Ovary (tissue), 9 donors: ENCODE measurements around the gene CERT1. TPM values are rescaled to one million over a fixed set of nuclear protein-coding genes. Genes with fewer than 3 reads are reported as not detected.

Experiments used
- DNase-seq, 5 donors: peaks; one replicate each; pipeline ENCODE4 v3.0.0-alpha.2; 2019 to 2020
- H3K27ac ChIP-seq, 2 donors: fragments of 200-600 bp; one replicate each; pipeline versions ENCODE4 v1.5.1 to v1.8.0; 2019 to 2022
- H3K27me3 ChIP-seq: fragments of 200-600 bp; one replicate; pipeline ENCODE4 v1.8.0; 2022
- H3K36me3 ChIP-seq: fragments of 200-600 bp; sonication (generic); one replicate; pipeline ENCODE4 v1.5.1; 2019
- H3K4me1 ChIP-seq: one replicate; pipeline ENCODE4 v1.8.1; 2013; ENCODE audit warnings: mild to moderate bottlenecking, moderate library complexity; ENCODE audit not compliant: insufficient read depth
- H3K4me3 ChIP-seq: fragments of 200-600 bp; sonication (generic); one replicate; pipeline ENCODE4 v1.5.1; 2017
- H3K9me3 ChIP-seq, 2 donors: fragments of 200-600 bp in 1 of 2; sonication (generic) in 1 of 2; one replicate each; pipeline versions ENCODE4 v1.5.1 to v1.8.1; 2013 to 2019; ENCODE audit warnings: mild to moderate bottlenecking in 1 of 2, moderate library complexity in 1 of 2
- CTCF ChIP-seq, 3 donors: fragments of 450-650 bp in 2 of 3; fragments of 200-600 bp in 1 of 3; IDR thresholded peaks; one replicate each; pipeline versions ENCODE4 v1.5.1 to v1.8.0; 2016 to 2022; ENCODE audit warnings: antibody characterized with exemption in 3 of 3, mild to moderate bottlenecking in 1 of 3
- EP300 ChIP-seq: sonication (generic); formaldehyde crosslinking; IDR thresholded peaks from one replicate; pipeline ENCODE4 v1.6.1; 2017; ENCODE audit warnings: antibody characterized with exemption
- POLR2A ChIP-seq: fragments of 450-650 bp; IDR thresholded peaks from one replicate; pipeline ENCODE4 v1.6.1; 2017; ENCODE audit warnings: antibody characterized with exemption, mild to moderate bottlenecking, moderate library complexity
- WGBS, 3 donors: extraction: QIAGEN DNeasy Blood & Tissue Kit in 1 of 3; methylation state at CpG; one replicate each; pipeline versions ENCODE4 v1.1.5 to v1.1.7; 2013 to 2017; 5-methylcytosine and 5-hydroxymethylcytosine counted together
- intact Hi-C, 4 donors: fragments of 100-400 bp; cut with DNase I; formaldehyde crosslinking; loops; one replicate each; pipeline versions ENCODE4 v1.11.0 to v1.15.1; 2022 to 2023
- polyA plus RNA-seq, 2 donors: library from polyadenylated mRNA; stranded (reverse); fragments of 200-250 nt in 1 of 2; fragments of 350-450 nt in 1 of 2; fragmentation: Illumina TruSeq in 1 of 2; extraction: RNeasy Lipid Tissue Mini Kit (QIAGEN cat#74804) in 1 of 2; gene quantifications; one replicate each; pipeline ENCODE4 v1.2.3, GENCODE V29; 2013 to 2014
- total RNA-seq, 7 donors: library from RNA; depleted of rRNA in 2 of 7; stranded (reverse); fragments of >200 nt in 2 of 7; fragmentation: NEBNext Ultra II Directional in 3 of 7; extraction: Animal tissue kit (Norgen Biotek cat#: 25700) in 3 of 7; gene quantifications; one replicate each; pipeline versions ENCODE4 v1.1.0 to v1.2.4, GENCODE V29; 2016 to 2023
- donor health status: DM: no; HTN: no; CAD: no; lungs with moderate emphysema.
- donor health status: DM: no; HTN: no; CAD: no.
- donor health status: Bipolar disorder and iron deficiency.
- donor health status: DM: yes; HTN: yes; CAD: no.
- donor health status: DM: no; HTN: no; CAD: no.
- donor health status: DM: yes; HTN: yes; CAD: no.

The CERT1 gene
- total and polyA plus RNA-seq, 9 donors: 19.1 to 41.8 (median 35.2) TPM

GRCh38 chr5:75482482-75482881, 28.9 kb downstream of the CERT1 start:
- Histone ChIP-seq H3K9me3 (no peaks in the 10 kb centered on the region), H3K27ac (no peak overlapping the region), H3K4me1 (no peaks in the 10 kb centered on the region), H3K4me3 (no peak overlapping the region), H3K27me3 (no peaks in the 10 kb centered on the region), H3K36me3 (no peaks in the 10 kb centered on the region)
- no peak for TF ChIP-seq EP300
- no peak for TF ChIP-seq CTCF (IDR thresholded peaks at IDR 0.05)
- no peak for TF ChIP-seq POLR2A
- intact Hi-C loops: no loop called here
- WGBS, 3 donors: 87 to 96% (median 92%) methylated on average over 3 of the region's 3 CpGs
- DNase-seq: no peak

- H3K9me3 ChIP-seq: no peaks in the 10 kb centered on the region
- no peaks in the 10 kb centered on the region for H3K4me1 ChIP-seq
- DNase-seq: no peak
- H3K4me3 ChIP-seq: no peak overlapping the region
- no peak overlapping the region for H3K27ac ChIP-seq
- no peaks in the 10 kb centered on the region for H3K27me3 ChIP-seq
- TF ChIP-seq EP300 (no peak), CTCF (IDR thresholded peaks at IDR 0.05) (no peak), POLR2A (no peak)
- WGBS, 3 donors: 93 to 94% (median 93%) methylated on average over 4 of the region's 4 CpGs
- intact Hi-C loops: no loop called here
- H3K36me3 ChIP-seq: no peaks in the 10 kb centered on the region
Measured at GRCh38 chr5:75481024-75481423, 30.4 kb downstream of the CERT1 start.

GRCh38 chr5:75475364-75475763, 36.1 kb downstream of the CERT1 start:
- WGBS, 3 donors: 84 to 85% (median 85%) methylated on average over 4 of the region's 4 CpGs
- no peak for TF ChIP-seq EP300

GRCh38 chr5:75473463-75473862, 38.0 kb downstream of the CERT1 start:
- no peaks in the 10 kb centered on the region for H3K9me3 ChIP-seq
- 74 to 84% (median 79%) methylated on average over 2 of the region's 2 CpGs for WGBS, 3 donors
- no peak for DNase-seq
- no peak overlapping the region for H3K27ac ChIP-seq
- intact Hi-C loops: no loop called here
- no peak for TF ChIP-seq POLR2A
- TF ChIP-seq CTCF (IDR thresholded peaks at IDR 0.05): no peak
- no peak for TF ChIP-seq EP300
- no peaks in the 10 kb centered on the region for H3K4me1 ChIP-seq
- H3K36me3 ChIP-seq: no peaks in the 10 kb centered on the region
- H3K4me3 ChIP-seq: no peak overlapping the region
- H3K27me3 ChIP-seq: no peaks in the 10 kb centered on the region

More at GRCh38 chr5:75475364-75475763, 36.1 kb downstream of the CERT1 start:
- Histone ChIP-seq H3K27me3 (no peaks in the 10 kb centered on the region), H3K4me3 (no peak overlapping the region), H3K27ac (no peak overlapping the region), H3K36me3 (no peaks in the 10 kb centered on the region), H3K4me1 (no peaks in the 10 kb centered on the region), H3K9me3 (no peaks in the 10 kb centered on the region)
- intact Hi-C loops: no loop called here
- DNase-seq: no peak

- no peak overlapping the region for H3K27ac ChIP-seq
- TF ChIP-seq POLR2A (no peak), CTCF (IDR thresholded peaks at IDR 0.05) (no peak), EP300 (no peak)
Measured at GRCh38 chr5:75472973-75473372, 38.5 kb downstream of the CERT1 start.

More at GRCh38 chr5:75472973-75473372, 38.5 kb downstream of the CERT1 start:
- Histone ChIP-seq H3K4me1 (no peaks in the 10 kb centered on the region), H3K27me3 (no peaks in the 10 kb centered on the region), H3K36me3 (no peaks in the 10 kb centered on the region), H3K4me3 (no peak overlapping the region), H3K9me3 (no peaks in the 10 kb centered on the region)
- DNase-seq: no peak
- intact Hi-C loops: no loop called here
- WGBS, 3 donors: 98 to 100% (median 100%) methylated on average over 1 of the region's 1 CpG
